A673 (cell line): Measurements from ENCODE around the gene SF3B3. TPM values are rescaled to one million over a fixed set of nuclear protein-coding genes. Genes with fewer than 3 reads are reported as not detected.

Experiments
- BruUV-seq: library from RNA; stranded (reverse); fragments of 400-500 nt; replicated peaks from 2 replicates; lab custom pipeline; 2021; lab: Mats Ljungman, UMichigan
- CTCF ChIA-PET: fragments of 300-600 bp; sonication (Branson Sonifier 250); formaldehyde crosslinking; loops from one replicate; lab custom pipeline; 2022; ENCODE audit warnings: antibody characterized with exemption; lab: Charles Lee
- POLR2A ChIA-PET: fragments of 300-600 bp; sonication (Branson Sonifier 250); formaldehyde crosslinking; loops from one replicate; lab custom pipeline; 2022; ENCODE audit warnings: antibody characterized with exemption; ENCODE audit not compliant: low non-redundant PET; lab: Charles Lee
- DNase-seq: peaks from one replicate; pipeline ENCODE4 v3.0.0-alpha.2; 2015; ENCODE audit warnings: low spot score
- H3K27ac ChIP-seq: fragments of 200-600 bp; sonication (generic); 2 replicates; pipeline ENCODE4 v1.5.1; 2016; ENCODE audit warnings: mixed run types, low read depth, mild to moderate bottlenecking, mixed read lengths, antibody characterized with exemption, low read length; ENCODE audit not compliant: poor library complexity, severe bottlenecking
- H3K27me3 ChIP-seq: fragments of 200-600 bp; sonication (generic); replicated peaks from 2 replicates; pipeline ENCODE4 v1.6.1; 2017; ENCODE audit warnings: mixed run types, low read depth, mild to moderate bottlenecking, mixed read lengths, antibody characterized with exemption, low read length; ENCODE audit not compliant: insufficient read depth, poor library complexity
- H3K36me3 ChIP-seq: fragments of 200-600 bp; sonication (generic); 2 replicates; pipeline ENCODE4 v1.6.1; 2016; ENCODE audit warnings: mixed run types, mild to moderate bottlenecking, mixed read lengths, antibody characterized with exemption, low read length; ENCODE audit not compliant: insufficient read depth, poor library complexity, severe bottlenecking
- H3K4me1 ChIP-seq: fragments of 200-600 bp; sonication (generic); 2 replicates; pipeline ENCODE4 v1.6.1; 2017; ENCODE audit warnings: mixed run types, mild to moderate bottlenecking, mixed read lengths, antibody characterized with exemption, low read length; ENCODE audit not compliant: insufficient read depth, poor library complexity, severe bottlenecking
- H3K4me3 ChIP-seq: fragments of 200-600 bp; sonication (generic); 2 replicates; pipeline ENCODE4 v1.5.1; 2016; ENCODE audit warnings: low read depth, mixed run types, mild to moderate bottlenecking, mixed read lengths, low read length; ENCODE audit not compliant: poor library complexity, severe bottlenecking
- H3K9me3 ChIP-seq: fragments of 200-600 bp; sonication (generic); 2 replicates; pipeline ENCODE4 v1.6.1; 2016; ENCODE audit warnings: mixed run types, low read depth, mild to moderate bottlenecking, mixed read lengths, antibody characterized with exemption, low read length; ENCODE audit not compliant: poor library complexity, severe bottlenecking
- CTCF ChIP-seq: fragments of 300-800, 200-600 bp; sonication (generic); conservative IDR thresholded peaks from 2 replicates; pipeline ENCODE4 v1.5.1; 2017; ENCODE audit warnings: low read depth, mild to moderate bottlenecking, antibody characterized with exemption, low read length, moderate library complexity, mixed read lengths
- EZH2 ChIP-seq: fragments of 200-600 bp; sonication (generic); IDR thresholded peaks from 2 replicates; pipeline ENCODE4 v1.6.1; 2017; ENCODE audit warnings: borderline replicate concordance, low read depth, mild to moderate bottlenecking, mixed read lengths, antibody characterized with exemption, low read length; ENCODE audit not compliant: poor library complexity, severe bottlenecking
- intact Hi-C: fragments of 100-400 bp; cut with micrococcal nuclease; formaldehyde crosslinking; loops from one replicate; pipeline ENCODE4 v1.10.0; 2022; ENCODE audit not compliant: unreplicated experiment
- total RNA-seq: library from RNA; stranded (reverse); gene quantifications from 2 replicates; pipeline ENCODE4 v1.2.3, GENCODE V29; 2021

Gene SF3B3
- total RNA-seq, 1 experiment from 2014 or later: 571 TPM

GRCh38 chr16:70548936-70549335 lies 25.3 kb downstream of the SF3B3 start:
- no peak for DNase-seq
- ChIA-PET CTCF (no interaction called here), POLR2A (no interaction called here)
- H3K4me1 ChIP-seq: no peaks in the 10 kb centered on the region
- no peaks in the 10 kb centered on the region for H3K27me3 ChIP-seq
- H3K27ac ChIP-seq: no peak overlapping the region
- H3K9me3 ChIP-seq: no peaks in the 10 kb centered on the region
- intact Hi-C loops: no loop called here
- TSS peak; percentile 21 for BruUV-seq
- peaks cover 100% of the 10 kb centered on the region for H3K36me3 ChIP-seq
- H3K4me3 ChIP-seq: no peak overlapping the region
- TF ChIP-seq CTCF (no peak), EZH2 (no peak)

- no peak for DNase-seq
- Histone ChIP-seq H3K4me3 (no peak overlapping the region), H3K9me3 (no peaks in the 10 kb centered on the region), H3K27me3 (no peaks in the 10 kb centered on the region), H3K36me3 (peaks cover 100% of the 10 kb centered on the region), H3K4me1 (no peaks in the 10 kb centered on the region), H3K27ac (no peak overlapping the region)
- no peak for TF ChIP-seq EZH2
- TF ChIP-seq CTCF: no peak
- intact Hi-C loops: no loop called here
- POLR2A ChIA-PET: no interaction called here
- BruUV-seq: no TSS peak
- CTCF ChIA-PET: no interaction called here
Observed at GRCh38 chr16:70550082-70550481, 26.5 kb downstream of the SF3B3 start.

- no peak overlapping the region for H3K4me3 ChIP-seq
- H3K27ac ChIP-seq: no peak overlapping the region
- no peaks in the 10 kb centered on the region for H3K27me3 ChIP-seq
- no peaks in the 10 kb centered on the region for H3K4me1 ChIP-seq
- CTCF ChIA-PET: no interaction called here
- POLR2A ChIA-PET: no interaction called here
- no TSS peak for BruUV-seq
- no peaks in the 10 kb centered on the region for H3K9me3 ChIP-seq
- H3K36me3 ChIP-seq: peaks cover 100% of the 10 kb centered on the region
- no peak for TF ChIP-seq CTCF
- no peak for DNase-seq
- intact Hi-C loops: no loop called here
Observed at GRCh38 chr16:70551788-70552187, 28.2 kb downstream of the SF3B3 start.
